ENCODE measurements around the gene IGF2. TPM values are rescaled to one million over a fixed set of nuclear protein-coding genes. Genes with fewer than 3 reads are reported as not detected.

Gene IGF2
- total and polyA plus RNA-seq, 10 of the 15 experiments (the other 5 are each of a cell fraction or from before 2014, with no cell fraction given), result 0.41 TPM; not detected in 9

DNA sequence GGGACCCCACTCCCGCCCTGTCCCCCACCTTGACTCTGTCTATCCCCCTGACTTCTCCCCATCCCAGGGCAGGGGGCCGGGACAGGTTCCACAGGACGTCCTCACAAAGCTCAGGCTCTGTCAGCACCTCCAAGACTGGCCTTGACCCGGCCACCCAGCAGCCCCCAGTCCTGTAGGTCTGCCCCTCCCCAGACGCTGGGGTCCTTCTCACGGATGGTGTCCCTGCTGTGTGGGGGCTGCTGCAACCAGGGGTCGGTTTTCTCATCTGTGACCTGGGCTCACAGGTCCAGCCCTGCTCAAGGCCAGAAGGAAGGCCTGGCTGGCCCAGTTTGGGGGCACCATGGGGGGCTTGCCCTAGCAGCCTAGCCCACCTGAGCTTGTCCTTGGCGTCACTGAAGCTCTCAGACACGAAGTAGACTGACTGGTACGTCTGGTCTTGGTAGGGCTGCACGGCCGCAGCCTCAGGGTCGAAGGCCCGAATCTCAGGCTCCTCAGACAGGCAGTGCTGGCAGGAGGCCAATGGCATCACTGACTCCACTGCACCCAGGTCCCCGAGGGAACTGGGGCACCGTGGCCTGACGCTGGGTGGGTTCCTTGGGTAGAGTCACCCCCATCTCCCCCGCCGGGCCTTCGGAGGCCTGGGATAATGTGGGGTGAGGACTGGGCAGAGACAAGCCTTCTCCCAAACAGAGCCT lies 25.8 kb upstream of the IGF2 start:
- in situ Hi-C loops (cut with MboI), result no loop called here
- RAD21 ChIA-PET (ENCODE audit: unreplicated experiment), result interaction anchor here (0.9 kb wide), 1 partner anchor 14 kb away, joined by 3 read pairs; no protein-coding TSS in a partner anchor
- DNase-seq (ENCODE audit: low read depth, low spot score) (no peak), FAIRE-seq (no peak), ATAC-seq (no peak)
- Histone ChIP-seq H3K36me3 (ENCODE audit: control insufficient read depth in 2 of 2, insufficient read depth in 2 of 2, low read length in 1 of 2) (no peaks in the 10 kb centered on the region), H4K20me1 (ENCODE audit: control insufficient read depth, insufficient read depth) (no peaks in the 10 kb centered on the region), H3K9me3 (replicated peaks; ENCODE audit: control insufficient read depth, insufficient read depth, low read length) (no peaks in the 10 kb centered on the region), H3K4me2 (ENCODE audit: control insufficient read depth, insufficient read depth) (no peak overlapping the region), H3K27me3 (replicated peaks in 1 of 2; ENCODE audit: control insufficient read depth in 2 of 2, insufficient read depth in 2 of 2, low read length in 1 of 2) (no peaks in the 10 kb centered on the region), H3K79me2 (ENCODE audit: control insufficient read depth, insufficient read depth, low read length) (no peaks in the 10 kb centered on the region), H2AFZ (ENCODE audit: control insufficient read depth, low read depth, low read length) (no peak overlapping the region), H3K4me3 (no peak overlapping the region), H3K9ac (ENCODE audit: control insufficient read depth, insufficient read depth, low read length) (no peak overlapping the region), H3K4me1 (ENCODE audit: control insufficient read depth, insufficient read depth, low read length) (no peaks in the 10 kb centered on the region), H3K27ac (ENCODE audit: control insufficient read depth, insufficient read depth) (no peak overlapping the region)
- 23% methylated on average over 19 of the region's 20 CpGs for WGBS (ENCODE audit: insufficient coverage, insufficient replicate concordance, low lambda C conversion rate, missing lambda C conversion rate)
- CTCF ChIA-PET, result interaction anchor here (0.8 kb wide), 1 partner anchor 14 kb away, joined by 3 read pairs; no protein-coding TSS in a partner anchor
- POLR2A ChIA-PET, result no interaction called here
- no TSS peak for BruUV-seq (replicated peaks)
- SMC1A ChIA-PET (ENCODE audit: uncharacterized antibody, unreplicated experiment), result no interaction called here
- TF ChIP-seq ATF3 (IDR thresholded peaks at IDR 0.05; ENCODE audit: borderline replicate concordance, extremely low read depth, low read depth, low read length), result no peak
- TF ChIP-seq GABPA (IDR thresholded peaks at IDR 0.05; ENCODE audit: low read depth), result no peak
- TF ChIP-seq EGR1 (IDR thresholded peaks at IDR 0.05; ENCODE audit: borderline replicate concordance in 1 of 2, low read depth in 2 of 2, low read length in 2 of 2), result no peak
- TF ChIP-seq, protein P1, sequence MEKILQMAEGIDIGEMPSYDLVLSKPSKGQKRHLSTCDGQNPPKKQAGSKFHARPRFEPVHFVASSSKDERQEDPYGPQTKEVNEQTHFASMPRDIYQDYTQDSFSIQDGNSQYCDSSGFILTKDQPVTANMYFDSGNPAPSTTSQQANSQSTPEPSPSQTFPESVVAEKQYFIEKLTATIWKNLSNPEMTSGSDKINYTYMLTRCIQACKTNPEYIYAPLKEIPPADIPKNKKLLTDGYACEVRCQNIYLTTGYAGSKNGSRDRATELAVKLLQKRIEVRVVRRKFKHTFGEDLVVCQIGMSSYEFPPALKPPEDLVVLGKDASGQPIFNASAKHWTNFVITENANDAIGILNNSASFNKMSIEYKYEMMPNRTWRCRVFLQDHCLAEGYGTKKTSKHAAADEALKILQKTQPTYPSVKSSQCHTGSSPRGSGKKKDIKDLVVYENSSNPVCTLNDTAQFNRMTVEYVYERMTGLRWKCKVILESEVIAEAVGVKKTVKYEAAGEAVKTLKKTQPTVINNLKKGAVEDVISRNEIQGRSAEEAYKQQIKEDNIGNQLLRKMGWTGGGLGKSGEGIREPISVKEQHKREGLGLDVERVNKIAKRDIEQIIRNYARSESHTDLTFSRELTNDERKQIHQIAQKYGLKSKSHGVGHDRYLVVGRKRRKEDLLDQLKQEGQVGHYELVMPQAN (conservative IDR thresholded peaks at IDR 0.05), result no peak
- TF ChIP-seq, protein P2, sequence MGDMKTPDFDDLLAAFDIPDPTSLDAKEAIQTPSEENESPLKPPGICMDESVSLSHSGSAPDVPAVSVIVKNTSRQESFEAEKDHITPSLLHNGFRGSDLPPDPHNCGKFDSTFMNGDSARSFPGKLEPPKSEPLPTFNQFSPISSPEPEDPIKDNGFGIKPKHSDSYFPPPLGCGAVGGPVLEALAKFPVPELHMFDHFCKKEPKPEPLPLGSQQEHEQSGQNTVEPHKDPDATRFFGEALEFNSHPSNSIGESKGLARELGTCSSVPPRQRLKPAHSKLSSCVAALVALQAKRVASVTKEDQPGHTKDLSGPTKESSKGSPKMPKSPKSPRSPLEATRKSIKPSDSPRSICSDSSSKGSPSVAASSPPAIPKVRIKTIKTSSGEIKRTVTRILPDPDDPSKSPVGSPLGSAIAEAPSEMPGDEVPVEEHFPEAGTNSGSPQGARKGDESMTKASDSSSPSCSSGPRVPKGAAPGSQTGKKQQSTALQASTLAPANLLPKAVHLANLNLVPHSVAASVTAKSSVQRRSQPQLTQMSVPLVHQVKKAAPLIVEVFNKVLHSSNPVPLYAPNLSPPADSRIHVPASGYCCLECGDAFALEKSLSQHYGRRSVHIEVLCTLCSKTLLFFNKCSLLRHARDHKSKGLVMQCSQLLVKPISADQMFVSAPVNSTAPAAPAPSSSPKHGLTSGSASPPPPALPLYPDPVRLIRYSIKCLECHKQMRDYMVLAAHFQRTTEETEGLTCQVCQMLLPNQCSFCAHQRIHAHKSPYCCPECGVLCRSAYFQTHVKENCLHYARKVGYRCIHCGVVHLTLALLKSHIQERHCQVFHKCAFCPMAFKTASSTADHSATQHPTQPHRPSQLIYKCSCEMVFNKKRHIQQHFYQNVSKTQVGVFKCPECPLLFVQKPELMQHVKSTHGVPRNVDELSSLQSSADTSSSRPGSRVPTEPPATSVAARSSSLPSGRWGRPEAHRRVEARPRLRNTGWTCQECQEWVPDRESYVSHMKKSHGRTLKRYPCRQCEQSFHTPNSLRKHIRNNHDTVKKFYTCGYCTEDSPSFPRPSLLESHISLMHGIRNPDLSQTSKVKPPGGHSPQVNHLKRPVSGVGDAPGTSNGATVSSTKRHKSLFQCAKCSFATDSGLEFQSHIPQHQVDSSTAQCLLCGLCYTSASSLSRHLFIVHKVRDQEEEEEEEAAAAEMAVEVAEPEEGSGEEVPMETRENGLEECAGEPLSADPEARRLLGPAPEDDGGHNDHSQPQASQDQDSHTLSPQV (IDR thresholded peaks at IDR 0.05), result no peak
- TF ChIP-seq ZZZ3 (IDR thresholded peaks at IDR 0.05; ENCODE audit: control insufficient read depth, insufficient read length, low read depth), result no peak
- TF ChIP-seq, protein P3, sequence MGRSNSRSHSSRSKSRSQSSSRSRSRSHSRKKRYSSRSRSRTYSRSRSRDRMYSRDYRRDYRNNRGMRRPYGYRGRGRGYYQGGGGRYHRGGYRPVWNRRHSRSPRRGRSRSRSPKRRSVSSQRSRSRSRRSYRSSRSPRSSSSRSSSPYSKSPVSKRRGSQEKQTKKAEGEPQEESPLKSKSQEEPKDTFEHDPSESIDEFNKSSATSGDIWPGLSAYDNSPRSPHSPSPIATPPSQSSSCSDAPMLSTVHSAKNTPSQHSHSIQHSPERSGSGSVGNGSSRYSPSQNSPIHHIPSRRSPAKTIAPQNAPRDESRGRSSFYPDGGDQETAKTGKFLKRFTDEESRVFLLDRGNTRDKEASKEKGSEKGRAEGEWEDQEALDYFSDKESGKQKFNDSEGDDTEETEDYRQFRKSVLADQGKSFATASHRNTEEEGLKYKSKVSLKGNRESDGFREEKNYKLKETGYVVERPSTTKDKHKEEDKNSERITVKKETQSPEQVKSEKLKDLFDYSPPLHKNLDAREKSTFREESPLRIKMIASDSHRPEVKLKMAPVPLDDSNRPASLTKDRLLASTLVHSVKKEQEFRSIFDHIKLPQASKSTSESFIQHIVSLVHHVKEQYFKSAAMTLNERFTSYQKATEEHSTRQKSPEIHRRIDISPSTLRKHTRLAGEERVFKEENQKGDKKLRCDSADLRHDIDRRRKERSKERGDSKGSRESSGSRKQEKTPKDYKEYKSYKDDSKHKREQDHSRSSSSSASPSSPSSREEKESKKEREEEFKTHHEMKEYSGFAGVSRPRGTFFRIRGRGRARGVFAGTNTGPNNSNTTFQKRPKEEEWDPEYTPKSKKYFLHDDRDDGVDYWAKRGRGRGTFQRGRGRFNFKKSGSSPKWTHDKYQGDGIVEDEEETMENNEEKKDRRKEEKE (IDR thresholded peaks at IDR 0.05), result no peak
- no peak for TF ChIP-seq IKZF2 (IDR thresholded peaks at IDR 0.05)
- intact Hi-C loops (cut with micrococcal nuclease; ENCODE audit: unreplicated experiment), result no loop called here

Measured in GM12878 (cell line).